Hepatocyte (in vitro differentiated cells): ENCODE measurements around the gene FGF1. TPM values are rescaled to one million over a fixed set of nuclear protein-coding genes. Genes with fewer than 3 reads are reported as not detected.

Experiments used
- DNase-seq: peaks from one replicate; pipeline ENCODE4 v3.0.0-alpha.2; 2016; ENCODE audit warnings: low spot score
- H2AFZ ChIP-seq: fragments of 200-600 bp; sonication (generic); 2 replicates; pipeline ENCODE4 v1.6.0; 2016; ENCODE audit warnings: antibody characterized with exemption, mild to moderate bottlenecking
- H3K27ac ChIP-seq: fragments of 200-600 bp; sonication (generic); 2 replicates; pipeline ENCODE4 v1.5.1; 2016; ENCODE audit warnings: mild to moderate bottlenecking
- H3K27me3 ChIP-seq: fragments of 200-600 bp; sonication (generic); 2 replicates; pipeline ENCODE4 v1.6.1; 2016
- H3K36me3 ChIP-seq: fragments of 200-600 bp; sonication (generic); replicated peaks from 2 replicates; pipeline ENCODE4 v1.5.1; 2016; ENCODE audit warnings: low read depth; ENCODE audit not compliant: insufficient read depth
- H3K4me1 ChIP-seq: fragments of 200-600 bp; sonication (generic); 2 replicates; pipeline ENCODE4 v1.5.1; 2016; ENCODE audit warnings: mild to moderate bottlenecking, moderate library complexity; ENCODE audit not compliant: insufficient read depth
- H3K4me2 ChIP-seq: fragments of 200-600 bp; sonication (generic); 2 replicates; pipeline ENCODE4 v1.6.0; 2016
- H3K4me3 ChIP-seq: fragments of 200-600 bp; sonication (generic); 2 replicates; pipeline ENCODE4 v1.5.1; 2016; ENCODE audit warnings: mild to moderate bottlenecking
- H3K79me2 ChIP-seq: fragments of 200-600 bp; sonication (generic); 2 replicates; pipeline ENCODE4 v1.6.0; 2017; ENCODE audit warnings: mild to moderate bottlenecking
- H3K9me2 ChIP-seq: fragments of 200-600 bp; sonication (generic); replicated peaks from 2 replicates; pipeline ENCODE4 v1.6.0; 2017; ENCODE audit warnings: mild to moderate bottlenecking; ENCODE audit not compliant: insufficient read depth
- H3K9me3 ChIP-seq: fragments of 200-600 bp; sonication (generic); 2 replicates; pipeline ENCODE4 v1.5.1; 2016; ENCODE audit warnings: low read depth, mild to moderate bottlenecking
- H4K20me1 ChIP-seq: fragments of 200-600 bp; sonication (generic); 2 replicates; pipeline ENCODE4 v1.6.0; 2016; ENCODE audit warnings: mild to moderate bottlenecking; ENCODE audit not compliant: insufficient read depth, poor library complexity, severe bottlenecking
- EZH2 ChIP-seq: fragments of 200-600 bp; sonication (generic); IDR thresholded peaks from 2 replicates; pipeline ENCODE4 v1.6.1; 2016; ENCODE audit warnings: antibody characterized with exemption, mild to moderate bottlenecking, borderline replicate concordance
- EZH2phosphoT487 ChIP-seq: fragments of 200-600 bp; sonication (generic); IDR thresholded peaks from one replicate; pipeline ENCODE4 v1.6.1; 2018; ENCODE audit warnings: antibody characterized with exemption, mild to moderate bottlenecking, low read depth, moderate library complexity; ENCODE audit not compliant: unreplicated experiment, severe bottlenecking
- WGBS: methylation state at CpG from one replicate; pipeline ENCODE4 v1.1.6; 2016; ENCODE audit warnings: low lambda C conversion rate; ENCODE audit errors: missing lambda C conversion rate; 5-methylcytosine and 5-hydroxymethylcytosine counted together
- polyA plus RNA-seq: library from polyadenylated mRNA; unstranded; fragments of >200 nt; fragmentation: Nextera tagmentation; extraction: Ambion mirVana; gene quantifications from 2 replicates; pipeline ENCODE4 v1.2.1, GENCODE V29; 2016
- total RNA-seq: library from RNA; depleted of rRNA; stranded (reverse); fragments of >200 nt; gene quantifications from 2 replicates; pipeline ENCODE4 v1.2.3, GENCODE V29; 2014
- TF ChIP-seq, protein P1 (sequence below): fragments of 200-600 bp; sonication (generic); IDR thresholded peaks from 2 replicates; pipeline ENCODE4 v1.5.1; 2016; ENCODE audit warnings: antibody characterized with exemption, mild to moderate bottlenecking; ENCODE audit not compliant: poor library complexity

FGF1 gene
- total and polyA plus RNA-seq, 2 experiments from 2014 or later, result 0.23 to 0.27 TPM

DNA sequence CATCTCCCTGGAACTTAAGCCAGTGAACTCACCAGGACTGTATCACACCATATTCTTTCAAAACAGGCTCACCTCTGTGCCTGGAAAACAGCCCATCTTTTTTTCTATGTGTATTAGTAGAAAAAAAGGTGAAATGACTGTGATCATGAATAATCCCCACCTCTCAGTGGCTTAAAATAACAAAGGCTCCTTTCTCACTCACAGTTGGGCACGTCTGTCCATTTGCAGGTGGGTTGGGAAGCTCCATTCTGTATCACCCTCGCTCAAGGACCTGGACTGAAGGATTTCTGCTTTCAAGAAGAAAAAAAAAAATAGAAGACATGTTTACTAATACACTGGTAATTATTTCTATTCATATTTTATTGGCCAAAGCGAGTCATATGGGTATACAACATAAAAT is 17.3 kb upstream of the FGF1 start:
- DNase-seq, result no peak
- H3K27ac ChIP-seq, result no peak overlapping the region
- 78% methylated on average over 3 of the region's 3 CpGs for WGBS
- H3K79me2 ChIP-seq, result no peaks in the 10 kb centered on the region
- no peaks in the 10 kb centered on the region for H3K36me3 ChIP-seq
- no peaks in the 10 kb centered on the region for H4K20me1 ChIP-seq
- no peaks in the 10 kb centered on the region for H3K9me3 ChIP-seq
- H3K9me2 ChIP-seq, result no peaks in the 10 kb centered on the region
- no peak overlapping the region for H3K4me2 ChIP-seq
- no peak for TF ChIP-seq EZH2phosphoT487
- TF ChIP-seq EZH2, result no peak
- TF ChIP-seq, protein P1, sequence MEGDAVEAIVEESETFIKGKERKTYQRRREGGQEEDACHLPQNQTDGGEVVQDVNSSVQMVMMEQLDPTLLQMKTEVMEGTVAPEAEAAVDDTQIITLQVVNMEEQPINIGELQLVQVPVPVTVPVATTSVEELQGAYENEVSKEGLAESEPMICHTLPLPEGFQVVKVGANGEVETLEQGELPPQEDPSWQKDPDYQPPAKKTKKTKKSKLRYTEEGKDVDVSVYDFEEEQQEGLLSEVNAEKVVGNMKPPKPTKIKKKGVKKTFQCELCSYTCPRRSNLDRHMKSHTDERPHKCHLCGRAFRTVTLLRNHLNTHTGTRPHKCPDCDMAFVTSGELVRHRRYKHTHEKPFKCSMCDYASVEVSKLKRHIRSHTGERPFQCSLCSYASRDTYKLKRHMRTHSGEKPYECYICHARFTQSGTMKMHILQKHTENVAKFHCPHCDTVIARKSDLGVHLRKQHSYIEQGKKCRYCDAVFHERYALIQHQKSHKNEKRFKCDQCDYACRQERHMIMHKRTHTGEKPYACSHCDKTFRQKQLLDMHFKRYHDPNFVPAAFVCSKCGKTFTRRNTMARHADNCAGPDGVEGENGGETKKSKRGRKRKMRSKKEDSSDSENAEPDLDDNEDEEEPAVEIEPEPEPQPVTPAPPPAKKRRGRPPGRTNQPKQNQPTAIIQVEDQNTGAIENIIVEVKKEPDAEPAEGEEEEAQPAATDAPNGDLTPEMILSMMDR, result no peak
- H3K4me1 ChIP-seq, result no peaks in the 10 kb centered on the region
- H3K4me3 ChIP-seq, result no peak overlapping the region
- H2AFZ ChIP-seq, result no peak overlapping the region
- H3K27me3 ChIP-seq, result no peaks in the 10 kb centered on the region

DNA sequence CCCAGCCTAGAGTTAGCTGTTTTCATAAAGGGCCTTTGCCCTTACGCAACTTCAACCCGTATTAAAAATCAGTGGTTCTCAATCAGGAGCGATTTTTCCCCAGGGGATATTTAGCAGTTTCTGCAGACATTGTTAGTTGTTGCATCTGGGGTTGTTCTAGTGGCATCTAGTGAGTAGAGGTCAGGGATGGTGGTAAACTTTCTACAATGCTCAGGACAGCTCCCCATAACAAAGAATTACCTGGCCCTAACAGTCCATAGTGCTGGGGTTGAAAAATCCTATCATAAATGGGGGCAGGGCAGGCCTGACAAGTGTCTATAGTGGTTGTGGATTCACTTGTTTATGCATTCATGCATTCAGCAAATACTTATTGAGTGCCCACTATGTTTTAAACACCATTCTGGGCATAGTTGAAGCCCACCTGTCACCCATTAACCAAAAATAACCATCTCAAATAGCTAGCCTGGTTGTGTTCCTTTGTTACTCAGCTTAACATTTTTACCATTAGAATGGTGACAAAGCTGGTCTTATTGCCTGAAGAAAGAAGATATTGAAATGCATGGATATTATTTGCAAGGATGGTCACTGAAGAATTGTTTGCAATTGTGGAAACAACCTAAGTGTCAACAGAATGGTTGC is 15.9 kb upstream of the FGF1 start:
- H3K4me3 ChIP-seq, result no peak overlapping the region
- no peak overlapping the region for H3K4me2 ChIP-seq
- TF ChIP-seq EZH2 (no peak), EZH2phosphoT487 (no peak)
- TF ChIP-seq, protein P1, result no peak
- 80% methylated on average over 3 of the region's 3 CpGs for WGBS
- H2AFZ ChIP-seq, result no peak overlapping the region
- H3K4me1 ChIP-seq, result peaks cover 4% of the 10 kb centered on the region
- H4K20me1 ChIP-seq, result no peaks in the 10 kb centered on the region
- H3K27me3 ChIP-seq, result no peaks in the 10 kb centered on the region
- DNase-seq, result no peak
- H3K27ac ChIP-seq, result no peak overlapping the region
- H3K36me3 ChIP-seq, result no peaks in the 10 kb centered on the region
- no peaks in the 10 kb centered on the region for H3K9me3 ChIP-seq
- no peaks in the 10 kb centered on the region for H3K9me2 ChIP-seq
- H3K79me2 ChIP-seq, result no peaks in the 10 kb centered on the region

- no peak overlapping the region for H3K4me2 ChIP-seq
- TF ChIP-seq, protein P1, result no peak
- no peak for TF ChIP-seq EZH2phosphoT487
- no peak for TF ChIP-seq EZH2
- no peaks in the 10 kb centered on the region for H3K9me2 ChIP-seq
- peaks cover 4% of the 10 kb centered on the region for H3K4me1 ChIP-seq
- no peak overlapping the region for H2AFZ ChIP-seq
- no peak overlapping the region for H3K27ac ChIP-seq
- no peaks in the 10 kb centered on the region for H3K27me3 ChIP-seq
- no peak overlapping the region for H3K4me3 ChIP-seq
- H3K79me2 ChIP-seq, result no peaks in the 10 kb centered on the region
- H3K9me3 ChIP-seq, result no peaks in the 10 kb centered on the region
- H3K36me3 ChIP-seq, result no peaks in the 10 kb centered on the region
- DNase-seq, result no peak
- WGBS, result 90% methylated on average over 7 of the region's 7 CpGs
- no peaks in the 10 kb centered on the region for H4K20me1 ChIP-seq
Observed at GRCh38 chr5:142700566-142700965, 14.7 kb upstream of the FGF1 start.
